HL-60 (cell line): ENCODE results near the gene HPSE.
A peak's percentile ranks its signal among the peaks of the same experiment; 100 is the strongest.

Experiments used
- DNase-seq, 2 experiments: peaks; one replicate each; pipeline ENCODE4 v3.0.0-alpha.2; 2010 to 2020; ENCODE audit warnings: low read depth in 1 of 2, low spot score in 1 of 2
- H3K27ac ChIP-seq: fragments of 250-450 bp; sonication (Bioruptor Pico); replicated peaks from 2 replicates; pipeline ENCODE4 v1.5.1; 2020; ENCODE audit warnings: mild to moderate bottlenecking, moderate library complexity
- H3K27me3 ChIP-seq: fragments of 250-450 bp; sonication (Bioruptor Pico); 2 replicates; pipeline ENCODE4 v1.5.1; 2021; ENCODE audit warnings: mild to moderate bottlenecking, moderate library complexity; ENCODE audit not compliant: insufficient read depth, poor library complexity, severe bottlenecking
- H3K4me3 ChIP-seq: replicated peaks from 2 replicates; pipeline ENCODE4 v1.5.1; 2011; ENCODE audit warnings: mild to moderate bottlenecking, control low read depth, low read length; ENCODE audit not compliant: insufficient read depth
- CTCF ChIP-seq: IDR thresholded peaks from one replicate; pipeline ENCODE4 v1.5.1; 2011; ENCODE audit warnings: low read length, control low read depth, inconsistent platforms; ENCODE audit not compliant: insufficient read depth
- GABPA ChIP-seq: IDR thresholded peaks from 2 replicates; pipeline ENCODE4 v1.6.1; 2012; ENCODE audit warnings: low read depth
- POLR2AphosphoS5 ChIP-seq: IDR thresholded peaks from 2 replicates; pipeline ENCODE4 v1.6.1; 2012; ENCODE audit warnings: low read depth
- REST ChIP-seq: IDR thresholded peaks from 2 replicates; pipeline ENCODE4 v1.6.1; 2012; ENCODE audit warnings: low read depth; ENCODE audit not compliant: insufficient replicate concordance
- SPI1 ChIP-seq: IDR thresholded peaks from 2 replicates; pipeline ENCODE4 v1.6.1; 2012; ENCODE audit warnings: low read depth, mild to moderate bottlenecking, borderline replicate concordance

HPSE gene

DNA sequence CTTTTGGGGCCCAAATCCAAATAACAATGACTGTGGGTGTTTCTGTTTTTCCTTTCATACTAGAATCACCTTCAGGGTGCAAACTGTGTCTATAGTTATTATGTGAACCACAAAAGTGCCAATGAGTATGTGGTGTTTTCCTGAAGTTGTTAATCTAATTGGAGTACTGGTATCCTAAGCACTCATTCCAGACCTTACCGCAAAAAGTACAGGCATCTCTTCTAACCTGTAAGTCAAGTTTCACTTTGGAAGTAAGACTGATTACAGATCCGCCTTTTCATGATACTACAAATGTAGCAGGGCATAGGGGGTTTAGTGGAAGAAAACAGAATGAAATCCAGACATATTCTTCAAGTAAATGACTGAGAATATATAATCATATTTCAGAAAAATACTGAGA is 66.2 kb downstream of the HPSE start:
- Histone ChIP-seq H3K4me3 (no peak overlapping the region), H3K27me3 (no peaks in the 10 kb centered on the region), H3K27ac (peak overlapping the region; percentile 88)
- TF ChIP-seq CTCF: no peak
- TF ChIP-seq SPI1: no peak
- TF ChIP-seq GABPA: no peak
- no peak for TF ChIP-seq REST
- TF ChIP-seq POLR2AphosphoS5: no peak
- DNase-seq: no peak

- Histone ChIP-seq H3K27ac (peak overlapping the region; percentile 88), H3K4me3 (no peak overlapping the region), H3K27me3 (no peaks in the 10 kb centered on the region)
- TF ChIP-seq CTCF (no peak), REST (no peak), SPI1 (no peak), GABPA (no peak), POLR2AphosphoS5 (no peak)
- DNase-seq: no peak
These were observed 66.7 kb downstream of the HPSE start for GRCh38 chr4:83267830-83268475.

GRCh38 chr4:83267121-83267829 is 67.4 kb downstream of the HPSE start:
- DNase-seq: peak; percentile 67 to 83
- TF ChIP-seq GABPA: no peak
- no peak for TF ChIP-seq POLR2AphosphoS5
- no peak for TF ChIP-seq REST
- TF ChIP-seq CTCF: no peak
- TF ChIP-seq SPI1: no peak
- H3K4me3 ChIP-seq: no peak overlapping the region
- no peaks in the 10 kb centered on the region for H3K27me3 ChIP-seq
- H3K27ac ChIP-seq: peak overlapping the region; percentile 88
